Measurements from ENCODE around the gene MUC6.

MUC6 gene

GRCh38 chr11:1053121-1053901 is 16.8 kb upstream of the MUC6 start:
- TF ChIP-seq ESRRG (CRISPR knock-in tag; IDR thresholded peaks at IDR 0.05) (no peak), ZC3H10 (CRISPR knock-in tag; IDR thresholded peaks at IDR 0.05) (no peak), TCF4 (CRISPR knock-in tag; IDR thresholded peaks at IDR 0.05; ENCODE audit: borderline replicate concordance) (no peak), ARNTL (CRISPR knock-in tag; IDR thresholded peaks at IDR 0.05; ENCODE audit: borderline replicate concordance, low read depth) (no peak), ZNF70 (CRISPR knock-in tag; IDR thresholded peaks at IDR 0.05) (no peak), SNAI2 (CRISPR knock-in tag; IDR thresholded peaks at IDR 0.05) (no peak)
- TF ChIP-seq, protein P1, sequence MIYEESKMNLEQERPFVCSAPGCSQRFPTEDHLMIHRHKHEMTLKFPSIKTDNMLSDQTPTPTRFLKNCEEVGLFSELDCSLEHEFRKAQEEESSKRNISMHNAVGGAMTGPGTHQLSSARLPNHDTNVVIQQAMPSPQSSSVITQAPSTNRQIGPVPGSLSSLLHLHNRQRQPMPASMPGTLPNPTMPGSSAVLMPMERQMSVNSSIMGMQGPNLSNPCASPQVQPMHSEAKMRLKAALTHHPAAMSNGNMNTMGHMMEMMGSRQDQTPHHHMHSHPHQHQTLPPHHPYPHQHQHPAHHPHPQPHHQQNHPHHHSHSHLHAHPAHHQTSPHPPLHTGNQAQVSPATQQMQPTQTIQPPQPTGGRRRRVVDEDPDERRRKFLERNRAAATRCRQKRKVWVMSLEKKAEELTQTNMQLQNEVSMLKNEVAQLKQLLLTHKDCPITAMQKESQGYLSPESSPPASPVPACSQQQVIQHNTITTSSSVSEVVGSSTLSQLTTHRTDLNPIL (CRISPR knock-in tag; IDR thresholded peaks at IDR 0.05; ENCODE audit: low read depth), result no peak
- ATAC-seq, result no peak

- ATAC-seq, result no peak
- no peak for TF ChIP-seq ZNF8 (CRISPR knock-in tag; IDR thresholded peaks at IDR 0.05)
- TF ChIP-seq TCF4 (CRISPR knock-in tag; IDR thresholded peaks at IDR 0.05; ENCODE audit: borderline replicate concordance), result no peak
- no peak for TF ChIP-seq ESRRG (CRISPR knock-in tag; IDR thresholded peaks at IDR 0.05)
Observed at GRCh38 chr11:1052133-1053011, 15.9 kb upstream of the MUC6 start.

GRCh38 chr11:1051356-1052132 is 15.0 kb upstream of the MUC6 start:
- TF ChIP-seq TOX (CRISPR knock-in tag; IDR thresholded peaks at IDR 0.05; ENCODE audit: borderline replicate concordance) (no peak), ZC3H10 (CRISPR knock-in tag; IDR thresholded peaks at IDR 0.05) (no peak), CSDC2 (CRISPR knock-in tag; IDR thresholded peaks at IDR 0.05) (no peak), CSRNP3 (CRISPR knock-in tag; IDR thresholded peaks at IDR 0.05) (no peak), TCF4 (CRISPR knock-in tag; IDR thresholded peaks at IDR 0.05; ENCODE audit: borderline replicate concordance) (no peak), SNAI2 (CRISPR knock-in tag; IDR thresholded peaks at IDR 0.05) (no peak), ESRRG (CRISPR knock-in tag; IDR thresholded peaks at IDR 0.05) (no peak), GLIS3 (CRISPR knock-in tag; IDR thresholded peaks at IDR 0.05) (no peak), ARNTL (CRISPR knock-in tag; IDR thresholded peaks at IDR 0.05; ENCODE audit: borderline replicate concordance, low read depth) (no peak), OSR1 (CRISPR knock-in tag; IDR thresholded peaks at IDR 0.05) (no peak), POU6F1 (CRISPR knock-in tag; IDR thresholded peaks at IDR 0.05; ENCODE audit: borderline replicate concordance, low read depth) (no peak), BACH2 (CRISPR knock-in tag; IDR thresholded peaks at IDR 0.05; ENCODE audit: borderline replicate concordance) (no peak), ZNF70 (CRISPR knock-in tag; IDR thresholded peaks at IDR 0.05) (no peak), ZNF565 (CRISPR knock-in tag; conservative IDR thresholded peaks at IDR 0.05; ENCODE audit: low read depth) (no peak), ZFP3 (CRISPR knock-in tag; IDR thresholded peaks at IDR 0.05) (no peak), ZNF8 (CRISPR knock-in tag; IDR thresholded peaks at IDR 0.05) (no peak)
- TF ChIP-seq, protein P2, sequence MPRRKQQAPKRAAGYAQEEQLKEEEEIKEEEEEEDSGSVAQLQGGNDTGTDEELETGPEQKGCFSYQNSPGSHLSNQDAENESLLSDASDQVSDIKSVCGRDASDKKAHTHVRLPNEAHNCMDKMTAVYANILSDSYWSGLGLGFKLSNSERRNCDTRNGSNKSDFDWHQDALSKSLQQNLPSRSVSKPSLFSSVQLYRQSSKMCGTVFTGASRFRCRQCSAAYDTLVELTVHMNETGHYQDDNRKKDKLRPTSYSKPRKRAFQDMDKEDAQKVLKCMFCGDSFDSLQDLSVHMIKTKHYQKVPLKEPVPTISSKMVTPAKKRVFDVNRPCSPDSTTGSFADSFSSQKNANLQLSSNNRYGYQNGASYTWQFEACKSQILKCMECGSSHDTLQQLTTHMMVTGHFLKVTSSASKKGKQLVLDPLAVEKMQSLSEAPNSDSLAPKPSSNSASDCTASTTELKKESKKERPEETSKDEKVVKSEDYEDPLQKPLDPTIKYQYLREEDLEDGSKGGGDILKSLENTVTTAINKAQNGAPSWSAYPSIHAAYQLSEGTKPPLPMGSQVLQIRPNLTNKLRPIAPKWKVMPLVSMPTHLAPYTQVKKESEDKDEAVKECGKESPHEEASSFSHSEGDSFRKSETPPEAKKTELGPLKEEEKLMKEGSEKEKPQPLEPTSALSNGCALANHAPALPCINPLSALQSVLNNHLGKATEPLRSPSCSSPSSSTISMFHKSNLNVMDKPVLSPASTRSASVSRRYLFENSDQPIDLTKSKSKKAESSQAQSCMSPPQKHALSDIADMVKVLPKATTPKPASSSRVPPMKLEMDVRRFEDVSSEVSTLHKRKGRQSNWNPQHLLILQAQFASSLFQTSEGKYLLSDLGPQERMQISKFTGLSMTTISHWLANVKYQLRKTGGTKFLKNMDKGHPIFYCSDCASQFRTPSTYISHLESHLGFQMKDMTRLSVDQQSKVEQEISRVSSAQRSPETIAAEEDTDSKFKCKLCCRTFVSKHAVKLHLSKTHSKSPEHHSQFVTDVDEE (CRISPR knock-in tag; IDR thresholded peaks at IDR 0.05), result no peak
- TF ChIP-seq, protein P1 (CRISPR knock-in tag; IDR thresholded peaks at IDR 0.05; ENCODE audit: low read depth), result no peak

More at GRCh38 chr11:1051356-1052132, 15.0 kb upstream of the MUC6 start:
- ATAC-seq, result no peak

Data from SK-N-SH treated with all-trans-retinoic acid at 6 μM for 48 hours (cell line).